ENCODE data around the gene MRPL14. TPM values are rescaled to one million over a fixed set of nuclear protein-coding genes. Genes with fewer than 3 reads are reported as not detected.

Gene MRPL14
- total RNA-seq, 4 donors from 2014 or later, result 45.7 to 74.3 (median 52.0) TPM

- WGBS, 2 donors, result 71 to 87% methylated on average over 6 of the region's 6 CpGs
- no peak for TF ChIP-seq CTCF (IDR thresholded peaks at IDR 0.05)
- TF ChIP-seq POLR2A (IDR thresholded peaks at IDR 0.05), result no peak
- intact Hi-C loops (cut with DNase I; ENCODE audit: low total_unique reads), result no loop called here
- no peak for DNase-seq (ENCODE audit: low spot score in 2 of 2)
- no peak overlapping the region for H3K4me3 ChIP-seq (ENCODE audit: low read depth, poor library complexity, severe bottlenecking)
These were observed 15.5 kb downstream of the MRPL14 start for GRCh38 chr6:44111434-44112417.

GRCh38 chr6:44110966-44111365, 16.3 kb downstream of the MRPL14 start:
- WGBS, 2 donors, result 89 to 93% methylated on average over 3 of the region's 3 CpGs
- no peak for TF ChIP-seq POLR2A (IDR thresholded peaks at IDR 0.05)
- no peak for TF ChIP-seq CTCF (IDR thresholded peaks at IDR 0.05)
- intact Hi-C loops (cut with DNase I; ENCODE audit: low total_unique reads), result no loop called here
- no peak overlapping the region for H3K4me3 ChIP-seq (ENCODE audit: low read depth, poor library complexity, severe bottlenecking)
- no peak for DNase-seq (ENCODE audit: low spot score in 2 of 2)

GRCh38 chr6:44110005-44110676, 17.1 kb downstream of the MRPL14 start:
- no peak for TF ChIP-seq POLR2A (IDR thresholded peaks at IDR 0.05)
- TF ChIP-seq CTCF (IDR thresholded peaks at IDR 0.05), result no peak
- intact Hi-C loops (cut with DNase I; ENCODE audit: low total_unique reads), result no loop called here
- H3K4me3 ChIP-seq (ENCODE audit: low read depth, poor library complexity, severe bottlenecking), result no peak overlapping the region
- no peak for DNase-seq (ENCODE audit: low spot score in 2 of 2)
- WGBS, 2 donors, result 74 to 93% methylated on average over 6 of the region's 6 CpGs

GRCh38 chr6:44109212-44109611, 18.0 kb downstream of the MRPL14 start:
- H3K4me3 ChIP-seq (ENCODE audit: low read depth, poor library complexity, severe bottlenecking), result no peak overlapping the region
- 85 to 89% methylated on average over 10 of the region's 10 CpGs for WGBS, 2 donors
- intact Hi-C loops (cut with DNase I; ENCODE audit: low total_unique reads), result no loop called here
- TF ChIP-seq CTCF (IDR thresholded peaks at IDR 0.05) (no peak), POLR2A (IDR thresholded peaks at IDR 0.05) (no peak)
- DNase-seq (ENCODE audit: low spot score in 2 of 2), result no peak

GRCh38 chr6:44108471-44108870, 18.8 kb downstream of the MRPL14 start:
- TF ChIP-seq POLR2A (IDR thresholded peaks at IDR 0.05) (no peak), CTCF (IDR thresholded peaks at IDR 0.05) (no peak)
- DNase-seq (ENCODE audit: low spot score in 2 of 2), result no peak
- no peak overlapping the region for H3K4me3 ChIP-seq (ENCODE audit: low read depth, poor library complexity, severe bottlenecking)
- 64 to 88% methylated on average over 1 of the region's 1 CpG for WGBS, 2 donors
- intact Hi-C loops (cut with DNase I; ENCODE audit: low total_unique reads), result no loop called here
